IPS DF 19.7 (cell line): Measurements from ENCODE around the gene RBM27.
A peak's percentile ranks its signal among the peaks of the same experiment; 100 is the strongest.
"Not testable (repeated sequence)": the region's sequence is repeated elsewhere in the genome, so short reads cannot be mapped to it uniquely, and the experiment has no call there.

Experiments
- DNase-seq: peaks from one replicate; pipeline ENCODE4 v3.0.0-alpha.2; 2013; ENCODE audit warnings: low read depth, low spot score

The RBM27 gene, protein sequence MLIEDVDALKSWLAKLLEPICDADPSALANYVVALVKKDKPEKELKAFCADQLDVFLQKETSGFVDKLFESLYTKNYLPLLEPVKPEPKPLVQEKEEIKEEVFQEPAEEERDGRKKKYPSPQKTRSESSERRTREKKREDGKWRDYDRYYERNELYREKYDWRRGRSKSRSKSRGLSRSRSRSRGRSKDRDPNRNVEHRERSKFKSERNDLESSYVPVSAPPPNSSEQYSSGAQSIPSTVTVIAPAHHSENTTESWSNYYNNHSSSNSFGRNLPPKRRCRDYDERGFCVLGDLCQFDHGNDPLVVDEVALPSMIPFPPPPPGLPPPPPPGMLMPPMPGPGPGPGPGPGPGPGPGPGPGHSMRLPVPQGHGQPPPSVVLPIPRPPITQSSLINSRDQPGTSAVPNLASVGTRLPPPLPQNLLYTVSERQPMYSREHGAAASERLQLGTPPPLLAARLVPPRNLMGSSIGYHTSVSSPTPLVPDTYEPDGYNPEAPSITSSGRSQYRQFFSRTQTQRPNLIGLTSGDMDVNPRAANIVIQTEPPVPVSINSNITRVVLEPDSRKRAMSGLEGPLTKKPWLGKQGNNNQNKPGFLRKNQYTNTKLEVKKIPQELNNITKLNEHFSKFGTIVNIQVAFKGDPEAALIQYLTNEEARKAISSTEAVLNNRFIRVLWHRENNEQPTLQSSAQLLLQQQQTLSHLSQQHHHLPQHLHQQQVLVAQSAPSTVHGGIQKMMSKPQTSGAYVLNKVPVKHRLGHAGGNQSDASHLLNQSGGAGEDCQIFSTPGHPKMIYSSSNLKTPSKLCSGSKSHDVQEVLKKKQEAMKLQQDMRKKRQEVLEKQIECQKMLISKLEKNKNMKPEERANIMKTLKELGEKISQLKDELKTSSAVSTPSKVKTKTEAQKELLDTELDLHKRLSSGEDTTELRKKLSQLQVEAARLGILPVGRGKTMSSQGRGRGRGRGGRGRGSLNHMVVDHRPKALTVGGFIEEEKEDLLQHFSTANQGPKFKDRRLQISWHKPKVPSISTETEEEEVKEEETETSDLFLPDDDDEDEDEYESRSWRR

DNA sequence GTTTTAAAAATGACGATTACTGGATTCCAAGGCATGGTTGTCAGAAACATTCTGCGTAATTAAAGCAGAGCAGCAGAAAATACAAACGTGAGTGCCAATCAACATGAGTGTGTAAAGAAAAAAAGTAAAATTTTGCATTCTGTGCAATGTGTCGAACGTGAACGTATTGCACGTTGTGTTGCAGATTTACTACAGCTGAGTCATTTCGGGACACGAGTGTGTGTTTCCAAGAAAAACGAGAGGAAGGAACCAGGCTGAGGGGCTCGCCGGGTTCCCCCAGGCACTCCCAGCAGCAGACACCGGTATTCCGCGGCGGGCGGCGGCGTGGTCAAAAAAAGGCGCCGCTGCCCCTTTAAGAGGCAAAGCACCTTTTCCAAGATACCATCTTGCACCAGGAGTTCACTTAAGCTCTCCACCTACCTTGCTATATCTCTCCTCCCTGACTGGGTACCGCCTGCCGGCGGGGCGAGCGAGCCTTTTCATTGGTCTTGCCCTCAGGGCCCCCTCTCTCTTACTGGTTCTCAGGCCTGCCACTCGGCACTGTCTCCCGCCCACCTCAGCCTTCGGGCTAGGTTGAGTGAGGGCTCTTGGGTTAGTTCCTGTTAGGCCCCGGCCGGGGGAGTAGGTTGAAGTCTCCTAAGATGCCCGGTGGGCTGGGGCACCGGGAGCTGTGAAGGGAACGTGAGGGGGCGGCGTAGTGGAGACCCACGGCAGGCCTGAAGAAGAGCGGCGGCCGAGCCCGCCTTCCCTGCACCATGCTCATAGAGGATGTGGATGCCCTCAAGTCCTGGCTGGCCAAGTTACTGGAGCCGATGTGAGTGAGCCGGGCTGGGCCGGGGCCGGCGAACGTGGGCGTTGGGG, at the start of gene RBM27:
TSS of gene RBM27 (plus strand) at position 595 of the 861 bp plus-strand sequence. CDS start at position 756, 161 bp downstream.
- DNase-seq: peak; percentile 95

DNA sequence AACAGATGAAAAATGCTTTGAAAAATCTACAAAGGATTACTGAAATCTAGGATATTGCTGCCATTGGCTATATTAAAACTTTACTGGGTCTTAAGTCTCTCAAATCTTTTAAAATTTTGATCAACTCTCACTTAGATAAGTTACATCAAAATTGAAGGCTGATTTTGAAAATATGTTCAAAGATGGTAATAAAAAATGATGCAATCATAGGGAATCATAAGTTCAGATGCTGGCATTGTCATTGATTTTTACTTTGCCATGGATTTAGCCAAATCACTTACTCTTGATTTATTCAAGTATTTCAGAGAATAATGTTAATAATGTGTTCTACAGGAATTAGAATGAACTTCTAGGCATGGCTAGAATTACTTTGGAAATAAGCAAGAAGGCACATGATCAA, 45.1 kb upstream of the RBM27 start:
- no peak for DNase-seq

DNA sequence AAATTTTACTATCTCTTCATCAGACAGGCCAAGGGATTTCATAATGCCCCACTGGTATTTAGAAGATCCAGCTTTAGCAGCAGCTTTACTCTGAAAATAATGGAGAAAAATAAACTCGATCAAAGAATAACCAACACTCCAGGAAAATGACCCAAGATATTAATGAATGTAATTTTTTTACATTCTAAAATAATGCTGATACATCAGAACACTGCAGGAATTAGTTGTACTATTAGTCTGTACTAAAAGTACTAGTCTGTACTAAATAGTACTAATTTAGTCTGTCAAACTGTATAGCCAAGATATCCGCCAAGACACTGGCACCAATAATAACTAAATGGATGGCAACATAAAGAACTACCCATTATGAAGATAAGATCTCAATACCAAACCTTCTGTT, 39.0 kb upstream of the RBM27 start:
- no peak for DNase-seq

DNA sequence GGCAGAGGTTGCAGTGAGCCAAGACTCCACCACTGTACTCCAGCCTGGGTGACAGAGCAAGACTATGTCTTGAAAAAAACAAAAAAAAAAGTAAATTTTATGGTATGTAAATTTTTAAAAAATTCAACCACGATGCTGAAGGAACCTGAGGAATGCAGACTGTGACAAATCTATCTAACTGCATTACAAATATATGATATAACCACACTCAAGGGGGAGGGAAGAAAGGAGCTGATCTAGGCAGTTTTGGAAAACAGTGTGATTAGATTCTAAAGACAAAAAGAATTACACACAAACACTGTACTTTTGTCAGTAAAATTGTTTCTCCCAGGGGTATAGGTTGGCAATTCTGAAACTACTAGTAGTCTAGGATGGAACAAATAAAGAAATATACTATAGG, 37.9 kb upstream of the RBM27 start:
- DNase-seq: no peak

DNA sequence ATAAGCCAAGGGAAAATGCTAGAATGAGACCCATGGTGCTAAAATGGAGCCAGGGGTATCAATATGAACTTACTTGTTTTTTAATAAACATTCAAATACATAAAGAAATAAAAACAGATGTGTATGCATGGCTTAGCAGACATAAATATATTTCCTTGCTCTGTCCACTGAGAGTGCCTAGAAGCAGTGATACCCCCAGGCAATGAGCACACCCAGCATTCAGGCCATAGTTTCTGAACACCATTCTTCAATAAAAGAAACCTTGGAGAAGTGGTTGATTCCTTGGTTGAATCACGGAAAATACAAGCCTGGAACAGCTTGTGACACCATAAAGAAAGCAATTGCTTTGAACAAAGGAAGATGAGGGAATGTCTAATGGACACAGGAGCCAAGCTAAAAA, 37.5 kb upstream of the RBM27 start:
- DNase-seq: no peak

DNA sequence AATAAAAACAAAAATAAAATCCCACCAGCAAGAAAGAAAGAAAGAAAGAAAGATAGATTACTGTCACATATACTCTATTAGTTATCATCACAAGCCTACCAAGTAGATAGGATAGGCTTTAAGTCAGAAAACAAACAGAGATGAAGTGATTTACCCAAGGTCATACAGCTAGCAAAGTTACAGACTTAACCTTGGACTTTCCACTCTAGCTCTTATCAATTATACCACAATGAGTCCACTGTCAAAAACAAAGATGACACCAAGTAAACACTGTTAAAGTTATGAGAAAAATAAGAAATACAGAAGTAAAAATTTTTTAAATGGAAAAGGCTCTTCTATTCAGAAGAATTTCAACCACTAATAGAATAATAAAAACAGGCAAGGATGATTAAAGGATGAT, 34.3 kb upstream of the RBM27 start:
- no peak for DNase-seq

DNA sequence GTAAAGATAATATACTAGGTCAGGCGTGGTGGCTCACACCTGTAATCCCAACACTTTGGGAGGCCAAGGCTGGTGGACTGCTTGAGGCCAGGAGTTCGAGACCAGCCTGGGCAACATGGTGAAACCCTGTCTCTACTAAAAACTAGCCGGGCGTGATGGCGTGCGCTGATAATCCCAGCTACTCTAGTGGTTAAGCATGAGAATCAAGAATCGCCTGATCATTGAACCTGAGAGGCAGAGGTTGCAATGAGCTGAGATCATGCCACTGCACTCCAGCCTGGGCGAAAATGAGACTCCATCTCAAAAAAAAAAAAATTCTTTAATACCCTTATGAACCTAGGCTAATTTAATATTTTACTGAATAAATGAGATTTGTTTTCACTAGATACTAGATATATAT, 30.4 kb upstream of the RBM27 start:
- DNase-seq: not testable (repeated sequence)

DNA sequence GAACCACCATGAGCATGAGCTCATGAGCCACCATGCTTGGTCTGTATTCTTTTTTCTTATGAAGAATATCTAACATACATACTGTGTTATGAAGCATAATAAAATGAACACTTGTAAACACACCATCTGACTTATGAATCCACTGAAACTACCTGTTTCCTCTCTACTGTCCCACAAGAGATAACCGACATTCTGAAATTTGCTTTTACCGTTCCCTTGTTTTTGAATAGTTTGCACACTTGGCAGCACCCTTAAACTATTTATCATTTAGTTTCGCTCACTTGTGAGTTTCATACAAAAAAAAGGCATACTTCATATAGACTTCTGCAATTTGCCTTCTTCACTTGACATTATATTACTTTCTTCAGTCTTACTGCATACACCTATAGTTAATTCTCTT, 29.8 kb upstream of the RBM27 start:
- DNase-seq: no peak

DNA sequence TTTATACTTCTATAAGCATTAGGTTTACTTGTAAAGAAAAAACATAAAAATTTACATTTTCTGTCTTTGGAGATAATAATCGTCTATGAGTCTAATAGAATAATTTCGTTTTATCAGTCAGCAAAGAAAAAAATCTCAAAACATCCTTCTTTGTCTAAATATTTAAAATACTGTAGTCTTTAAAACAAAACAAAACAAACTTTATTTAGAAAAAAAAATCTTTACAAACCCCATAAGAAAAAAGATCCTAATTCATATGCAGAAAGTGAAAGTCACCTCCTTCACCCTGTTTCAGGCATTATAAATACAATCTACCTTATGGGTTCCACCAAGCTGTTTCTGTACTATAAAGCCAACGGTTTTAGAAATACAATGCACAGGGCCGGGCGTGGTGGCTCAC, 26.6 kb upstream of the RBM27 start:
- DNase-seq: no peak

DNA sequence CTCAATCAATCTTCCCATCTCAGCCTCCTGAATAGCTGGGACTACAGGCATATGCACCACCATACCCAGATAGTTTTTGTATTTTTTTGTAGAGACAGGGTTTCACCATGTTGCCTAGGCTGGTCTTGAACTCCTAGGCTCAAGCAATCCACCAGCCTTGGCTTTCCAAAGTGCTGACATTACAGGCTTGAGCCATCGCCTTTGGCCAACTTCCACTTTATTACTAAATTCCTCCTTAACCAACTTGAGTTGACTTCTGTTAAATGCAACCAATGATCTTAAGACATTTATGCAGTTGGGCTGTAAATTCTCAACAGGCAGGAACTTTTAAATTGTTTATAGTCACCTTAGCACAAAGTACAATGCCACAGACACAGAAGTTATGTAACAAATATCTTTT, 23.7 kb upstream of the RBM27 start:
- no peak for DNase-seq

DNA sequence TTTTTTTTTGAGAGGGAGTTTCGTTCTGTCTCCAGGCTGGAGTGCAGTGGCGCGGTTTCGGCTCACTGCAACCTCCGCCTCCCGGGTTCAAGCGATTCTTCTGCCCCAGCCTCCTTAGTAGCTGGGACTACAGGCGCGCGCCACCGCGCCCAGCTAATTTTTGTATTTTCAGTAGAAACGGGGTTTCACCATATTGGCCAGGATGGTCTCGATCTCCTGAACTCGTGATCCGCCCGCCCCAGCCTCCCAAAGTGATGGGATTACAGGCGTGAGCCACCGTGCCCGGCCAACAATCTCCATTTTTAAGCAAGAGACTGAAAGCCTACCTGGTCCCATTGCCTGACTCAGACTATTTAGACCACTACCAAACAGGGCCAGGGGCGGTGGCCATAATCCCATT, 20.0 kb upstream of the RBM27 start:
- not testable (repeated sequence) for DNase-seq

DNA sequence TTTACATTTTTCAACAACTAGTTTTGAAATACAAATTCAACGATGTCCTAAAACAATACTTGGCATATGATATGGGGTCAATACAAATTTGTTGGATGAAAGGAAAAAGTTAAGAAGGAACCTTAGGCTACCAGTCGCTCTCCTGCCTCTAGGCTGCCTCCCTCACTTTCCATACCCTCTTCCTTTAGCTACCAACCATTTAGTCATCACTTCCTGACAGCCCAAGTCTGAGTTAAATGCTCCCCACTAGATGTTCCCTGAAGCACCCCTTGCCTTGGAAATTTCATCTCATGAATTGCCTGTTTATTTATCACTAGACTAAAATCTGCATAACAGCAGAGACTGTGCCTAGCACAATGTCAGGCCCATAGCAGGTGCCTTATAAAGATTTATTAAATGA, 18.2 kb upstream of the RBM27 start:
- DNase-seq: no peak

DNA sequence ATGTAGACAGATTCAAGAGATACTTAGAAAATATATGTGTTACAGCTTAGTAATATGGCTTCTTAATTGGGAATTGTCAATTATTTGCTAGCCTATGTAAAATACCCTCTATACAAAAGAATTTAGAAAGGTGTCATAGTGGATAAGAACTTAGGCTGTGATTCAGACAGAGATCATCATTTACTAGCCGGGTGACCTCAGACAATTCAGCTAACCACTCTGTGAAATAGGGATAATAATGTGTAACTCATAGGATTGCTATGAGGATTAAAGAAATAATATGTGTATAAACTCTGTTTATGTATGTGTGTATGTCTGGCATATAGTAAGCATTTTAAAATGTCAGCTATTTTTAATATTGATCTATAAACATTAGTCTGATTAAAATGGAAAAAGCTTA, 15.0 kb upstream of the RBM27 start:
- DNase-seq: no peak

DNA sequence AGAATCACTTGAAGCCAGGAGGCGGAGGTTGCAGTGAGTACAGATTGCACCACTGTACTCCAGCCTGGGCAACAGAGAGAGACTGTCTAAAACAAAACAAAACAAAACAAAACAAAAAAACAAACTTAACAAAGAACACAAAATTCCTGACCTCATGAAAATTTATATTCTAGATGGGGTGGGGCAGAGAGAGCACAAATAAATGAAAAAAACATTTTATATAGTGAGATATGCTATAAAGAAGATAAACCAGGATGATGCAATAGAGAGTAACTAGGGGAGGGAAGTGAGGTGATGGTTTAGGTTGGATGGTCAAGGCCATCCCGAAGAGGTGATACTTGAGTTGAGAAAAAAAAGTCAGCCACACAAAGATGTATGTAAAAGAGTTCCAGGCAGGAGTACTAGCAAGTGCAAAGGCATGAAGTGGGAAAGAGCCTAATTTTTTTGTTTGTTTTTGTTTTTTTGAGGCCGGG, 10.8 kb upstream of the RBM27 start:
- no peak for DNase-seq

DNA sequence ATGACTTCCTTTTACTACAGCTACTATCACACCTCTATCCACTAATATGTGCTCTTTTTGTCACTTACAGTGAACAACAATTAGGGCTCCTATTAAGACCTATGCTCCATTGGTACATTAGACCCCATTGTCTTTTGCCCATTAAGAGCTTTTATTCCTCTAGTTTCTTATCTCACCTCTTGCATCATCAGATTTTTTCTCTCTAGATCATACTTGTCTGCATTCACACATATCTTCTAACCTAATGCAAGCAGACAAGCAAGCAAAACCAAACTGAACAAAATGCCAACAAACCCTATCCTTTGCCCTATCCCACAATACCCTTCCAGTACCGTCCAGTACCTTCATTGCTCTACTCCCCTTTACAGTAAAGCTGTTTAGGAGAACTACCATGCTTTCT, 10.1 kb upstream of the RBM27 start:
- DNase-seq: no peak

DNA sequence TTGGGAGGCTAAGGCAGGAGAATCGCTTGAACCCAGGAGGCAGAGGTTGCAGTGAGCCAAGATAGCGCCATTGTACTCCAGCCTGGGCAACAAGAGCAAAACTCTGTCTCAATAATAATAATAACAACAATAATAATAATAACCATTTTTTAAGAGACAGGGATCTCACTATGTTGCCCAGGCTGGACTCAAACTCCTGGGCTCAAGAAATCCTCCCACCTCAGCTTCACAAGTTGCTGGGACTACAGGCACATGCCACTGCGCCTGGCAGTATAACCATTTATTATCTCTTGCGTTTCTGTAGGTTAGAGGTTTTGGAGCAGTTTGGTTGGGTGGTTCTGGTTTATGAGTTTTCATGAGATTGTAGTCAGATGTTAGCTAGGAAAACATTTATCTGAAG, 8.4 kb upstream of the RBM27 start:
- not testable (repeated sequence) for DNase-seq

DNA sequence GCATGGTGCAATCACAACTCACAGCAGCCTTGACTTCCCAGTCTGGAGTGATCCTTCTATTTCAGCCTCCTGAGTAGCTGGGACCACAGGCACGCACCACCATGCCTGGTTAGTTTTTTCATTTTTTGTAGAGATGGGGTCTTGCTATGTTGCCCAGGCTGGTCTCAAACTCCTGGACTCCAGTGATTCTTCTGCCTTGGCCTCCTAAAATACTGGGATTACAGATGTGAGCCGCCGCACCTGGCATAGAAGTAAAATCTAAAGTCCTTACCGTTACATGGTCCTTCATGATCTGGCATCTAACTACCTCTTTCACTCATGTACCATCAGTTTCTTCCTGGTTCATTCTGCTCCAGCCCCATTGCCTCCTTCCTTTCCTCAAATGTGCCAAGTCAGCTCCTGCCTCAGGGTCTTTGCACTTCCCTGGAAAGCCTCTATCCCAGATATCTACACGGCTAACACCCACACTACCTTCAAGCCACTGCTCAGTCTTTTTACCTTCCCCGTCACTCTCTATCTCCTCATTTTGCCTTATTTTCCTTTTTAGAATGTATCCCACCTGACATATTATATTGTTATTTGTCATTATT, 6.9 kb upstream of the RBM27 start:
- no peak for DNase-seq

DNA sequence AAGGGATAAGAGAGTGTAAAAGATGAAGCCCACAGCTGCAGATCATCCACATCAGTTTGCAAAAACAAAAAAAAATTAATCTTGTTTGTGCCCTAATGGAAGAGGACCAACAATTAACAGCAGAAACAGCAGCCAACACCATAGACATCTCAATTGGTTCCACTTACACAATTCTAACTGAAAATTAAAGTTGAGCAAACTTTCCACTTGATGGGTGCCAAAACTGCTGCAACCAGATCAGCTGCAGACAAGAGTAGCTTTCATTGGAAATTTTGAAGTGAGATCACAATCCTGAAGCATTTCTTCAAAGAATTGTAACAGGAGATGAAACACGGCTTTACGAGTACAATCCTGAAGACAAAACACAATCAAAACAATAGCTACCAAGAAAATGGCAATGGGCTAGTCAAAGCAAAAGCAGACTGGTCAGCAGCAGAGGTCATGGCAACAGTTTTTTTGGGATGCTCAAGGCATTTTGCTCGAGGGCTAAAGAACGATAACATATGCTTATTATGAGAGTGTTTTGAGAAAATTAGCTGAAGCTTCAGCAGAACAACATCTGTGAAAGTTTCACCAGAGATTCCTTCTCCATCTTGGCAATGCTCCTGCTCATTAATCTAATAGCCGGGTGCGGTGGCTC, 4.1 kb upstream of the RBM27 start:
- no peak for DNase-seq

DNA sequence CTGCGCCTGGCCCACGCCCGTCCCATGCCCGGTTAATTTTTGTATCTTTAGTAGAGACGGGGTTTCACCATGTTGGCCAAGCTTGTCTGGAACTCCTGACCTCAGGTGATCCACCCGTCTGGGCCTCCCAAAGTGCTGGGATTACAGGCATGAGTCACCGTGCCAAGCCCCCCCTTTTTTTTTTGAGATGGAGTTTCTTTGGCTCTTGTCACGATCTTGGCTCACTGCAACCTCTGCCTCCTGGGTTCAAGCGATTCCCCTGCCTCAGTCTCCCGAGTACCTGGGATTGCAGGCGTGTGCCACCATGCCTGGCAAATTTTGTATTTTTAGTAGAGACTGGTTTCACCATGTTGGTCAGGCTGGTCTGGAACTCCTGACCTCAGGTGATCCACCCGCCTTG, 1.6 kb upstream of the RBM27 start:
- DNase-seq: not testable (repeated sequence)

DNA sequence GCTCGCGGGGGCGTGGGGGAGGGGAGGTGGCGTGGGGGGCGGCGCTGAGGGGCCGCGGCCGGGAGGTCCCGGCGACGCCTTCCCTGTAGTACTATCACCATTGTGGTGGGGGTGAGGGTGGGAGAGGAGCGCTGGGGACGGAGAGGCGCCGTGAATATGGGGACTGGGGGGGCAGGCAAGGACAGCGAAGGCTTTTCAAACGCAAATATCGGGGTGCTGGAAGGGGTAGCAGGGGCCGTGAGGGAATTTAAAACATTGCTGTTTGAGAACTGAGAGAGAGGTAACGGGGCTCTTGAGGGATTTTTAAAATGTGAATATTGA, 427 bp downstream of the RBM27 start:
- no peak for DNase-seq
